Measurements from ENCODE around the gene SMPD1. TPM values are rescaled to one million over a fixed set of nuclear protein-coding genes. Genes with fewer than 3 reads are reported as not detected.

SMPD1 gene
- total RNA-seq, 1 donor from 2014 or later, result 27.8 TPM

DNA sequence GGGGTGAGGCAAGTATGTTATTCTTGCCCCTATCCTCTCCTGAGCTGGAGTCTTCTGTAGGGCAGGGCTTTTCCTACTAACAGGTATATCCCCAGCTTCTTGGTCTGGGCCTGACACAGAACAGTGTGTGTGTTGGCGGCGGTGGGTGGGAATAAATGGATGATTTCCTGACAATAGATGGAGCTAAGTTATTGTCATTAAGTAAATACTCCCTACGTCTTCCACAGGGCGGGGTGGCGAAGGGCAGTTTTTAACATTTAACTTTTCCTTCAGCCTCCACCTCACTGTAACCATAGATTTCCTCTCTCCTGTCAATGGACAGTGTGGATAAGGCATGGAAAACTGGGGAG, 11.7 kb upstream of the SMPD1 start:
- Mint-ChIP-seq H3K4me3 (ENCODE audit: low read depth) (no peak overlapping the region), H3K27me3 (peaks cover 4% of the 10 kb centered on the region), H3K36me3 (ENCODE audit: insufficient read depth) (no peaks in the 10 kb centered on the region), H3K27ac (no peak overlapping the region), H3K4me1 (ENCODE audit: low read depth) (peaks cover 4% of the 10 kb centered on the region), H3K9me3 (ENCODE audit: low read depth) (no peaks in the 10 kb centered on the region)
- no peak for DNase-seq (ENCODE audit: low spot score, unreplicated experiment)
- TF ChIP-seq CTCF (IDR thresholded peaks at IDR 0.05; ENCODE audit: unreplicated experiment), result no peak

GRCh38 chr11:6385046-6385777, 5.1 kb upstream of the SMPD1 start:
- Mint-ChIP-seq H3K4me1 (ENCODE audit: low read depth) (peaks cover 21% of the 10 kb centered on the region), H3K36me3 (ENCODE audit: insufficient read depth) (no peaks in the 10 kb centered on the region), H3K27ac (no peak overlapping the region), H3K4me3 (ENCODE audit: low read depth) (no peak overlapping the region), H3K27me3 (no peaks in the 10 kb centered on the region), H3K9me3 (ENCODE audit: low read depth) (no peaks in the 10 kb centered on the region)
- DNase-seq (ENCODE audit: low spot score, unreplicated experiment), result no peak
- no peak for TF ChIP-seq CTCF (IDR thresholded peaks at IDR 0.05; ENCODE audit: unreplicated experiment)

DNA sequence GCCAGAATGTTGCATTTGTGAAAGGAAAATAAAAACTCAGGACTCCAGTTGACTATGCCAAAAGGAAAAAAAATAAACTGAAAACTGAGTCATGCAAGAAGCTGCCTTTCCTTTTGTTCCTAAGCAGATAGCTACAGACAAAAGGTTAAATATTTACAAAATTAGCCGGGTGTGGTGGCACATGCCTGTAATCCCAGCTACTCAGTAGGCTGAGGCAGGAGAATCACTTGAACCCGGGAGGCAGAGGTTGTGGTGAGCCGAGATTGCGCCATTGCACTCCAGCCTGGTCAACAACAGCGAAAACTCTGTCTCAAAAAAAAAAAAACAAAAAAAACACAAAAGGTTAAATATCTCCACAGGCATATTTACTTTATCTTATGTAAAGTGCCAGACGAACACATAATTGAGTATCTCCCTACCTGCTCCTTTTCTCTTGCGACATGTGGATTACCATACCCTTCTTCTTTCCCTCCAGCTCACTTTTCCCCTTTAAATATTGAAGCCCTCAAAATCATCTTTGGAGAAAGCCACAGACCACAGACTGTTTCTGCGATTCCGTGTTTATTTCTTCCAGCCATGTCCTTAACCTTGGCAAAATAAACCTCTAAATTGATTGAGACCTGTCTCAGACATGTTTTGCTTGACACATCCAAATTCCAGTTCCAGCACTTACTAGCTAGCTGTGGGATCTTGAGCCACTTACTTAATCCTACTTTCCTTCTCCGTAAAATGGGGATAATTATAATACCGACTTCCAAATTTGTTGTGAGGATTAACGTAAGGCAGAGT, 2.3 kb upstream of the SMPD1 start:
- TF ChIP-seq CTCF (IDR thresholded peaks at IDR 0.05; ENCODE audit: unreplicated experiment), result no peak
- Mint-ChIP-seq H3K36me3 (ENCODE audit: insufficient read depth) (peaks cover 2% of the 10 kb centered on the region), H3K27ac (no peak overlapping the region), H3K27me3 (no peaks in the 10 kb centered on the region), H3K4me3 (ENCODE audit: low read depth) (no peak overlapping the region), H3K4me1 (ENCODE audit: low read depth) (peaks cover 26% of the 10 kb centered on the region), H3K9me3 (ENCODE audit: low read depth) (no peaks in the 10 kb centered on the region)
- no peak for DNase-seq (ENCODE audit: low spot score, unreplicated experiment)

DNA sequence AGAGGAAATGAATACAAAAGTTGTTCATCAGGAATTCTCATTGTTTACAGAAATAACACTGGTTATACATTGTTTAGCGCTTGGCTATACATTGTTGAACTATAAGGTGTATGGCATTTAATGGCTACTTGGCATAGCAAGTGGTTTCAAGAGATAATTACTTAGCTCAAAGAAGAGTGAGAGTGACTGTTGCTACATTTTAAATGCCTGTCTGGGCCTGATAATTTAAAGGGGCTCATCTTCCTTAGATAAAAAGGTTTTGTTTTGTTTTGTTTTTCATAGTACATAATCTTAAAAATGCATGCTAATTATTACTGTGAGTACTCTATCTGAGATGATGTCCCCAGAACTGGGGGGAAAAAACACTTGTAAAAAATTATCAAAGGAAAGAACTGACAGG, 1.5 kb upstream of the SMPD1 start:
- DNase-seq (ENCODE audit: low spot score, unreplicated experiment), result no peak
- Mint-ChIP-seq H3K4me1 (ENCODE audit: low read depth) (peaks cover 25% of the 10 kb centered on the region), H3K36me3 (ENCODE audit: insufficient read depth) (peaks cover 3% of the 10 kb centered on the region), H3K27ac (no peak overlapping the region), H3K9me3 (ENCODE audit: low read depth) (no peaks in the 10 kb centered on the region), H3K27me3 (no peaks in the 10 kb centered on the region), H3K4me3 (ENCODE audit: low read depth) (no peak overlapping the region)
- no peak for TF ChIP-seq CTCF (IDR thresholded peaks at IDR 0.05; ENCODE audit: unreplicated experiment)

DNA sequence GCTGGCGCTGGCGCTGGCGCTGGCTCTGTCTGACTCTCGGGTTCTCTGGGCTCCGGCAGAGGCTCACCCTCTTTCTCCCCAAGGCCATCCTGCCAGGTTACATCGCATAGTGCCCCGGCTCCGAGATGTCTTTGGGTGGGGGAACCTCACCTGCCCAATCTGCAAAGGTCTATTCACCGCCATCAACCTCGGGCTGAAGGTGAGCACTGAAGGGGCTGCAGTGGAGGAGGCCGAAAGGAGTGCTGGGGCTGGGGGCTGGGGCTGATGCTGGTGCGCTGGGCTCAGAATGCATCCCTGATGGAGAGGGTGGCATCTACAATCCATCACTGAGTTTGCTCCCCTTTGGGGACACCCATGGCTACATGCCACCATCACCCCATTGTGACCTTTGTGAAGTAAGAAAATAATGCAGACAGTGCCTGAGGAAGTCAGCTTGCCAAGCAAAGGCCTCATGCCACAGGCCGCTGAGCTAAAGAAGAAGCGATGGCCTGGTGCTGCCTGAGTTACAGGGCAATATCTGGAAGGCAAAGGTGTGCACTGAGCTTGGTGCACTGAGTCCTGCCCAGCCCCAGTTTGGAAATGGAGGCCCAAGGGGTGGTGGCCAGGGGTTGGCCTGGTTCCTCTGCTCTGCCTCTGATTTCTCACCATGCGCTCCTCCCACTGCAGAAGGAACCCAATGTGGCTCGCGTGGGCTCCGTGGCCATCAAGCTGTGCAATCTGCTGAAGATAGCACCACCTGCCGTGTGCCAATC, 620 bp downstream of the SMPD1 start:
- Mint-ChIP-seq H3K9me3 (ENCODE audit: low read depth) (no peaks in the 10 kb centered on the region), H3K4me1 (ENCODE audit: low read depth) (peaks cover 24% of the 10 kb centered on the region), H3K27me3 (no peaks in the 10 kb centered on the region), H3K27ac (peak overlapping the region; percentile 80), H3K36me3 (ENCODE audit: insufficient read depth) (peaks cover 3% of the 10 kb centered on the region), H3K4me3 (ENCODE audit: low read depth) (peak overlapping the region; percentile 85)
- TF ChIP-seq CTCF (IDR thresholded peaks at IDR 0.05; ENCODE audit: unreplicated experiment), result no peak
- DNase-seq (ENCODE audit: low spot score, unreplicated experiment), result no peak

Measured in progenitor cell of endocrine pancreas (in vitro differentiated cells).